ENCODE data around the gene IDUA. TPM values are rescaled to one million over a fixed set of nuclear protein-coding genes. Genes with fewer than 3 reads are reported as not detected.

The IDUA gene
- total RNA-seq, 1 donor from 2014 or later = 1.0 TPM

DNA sequence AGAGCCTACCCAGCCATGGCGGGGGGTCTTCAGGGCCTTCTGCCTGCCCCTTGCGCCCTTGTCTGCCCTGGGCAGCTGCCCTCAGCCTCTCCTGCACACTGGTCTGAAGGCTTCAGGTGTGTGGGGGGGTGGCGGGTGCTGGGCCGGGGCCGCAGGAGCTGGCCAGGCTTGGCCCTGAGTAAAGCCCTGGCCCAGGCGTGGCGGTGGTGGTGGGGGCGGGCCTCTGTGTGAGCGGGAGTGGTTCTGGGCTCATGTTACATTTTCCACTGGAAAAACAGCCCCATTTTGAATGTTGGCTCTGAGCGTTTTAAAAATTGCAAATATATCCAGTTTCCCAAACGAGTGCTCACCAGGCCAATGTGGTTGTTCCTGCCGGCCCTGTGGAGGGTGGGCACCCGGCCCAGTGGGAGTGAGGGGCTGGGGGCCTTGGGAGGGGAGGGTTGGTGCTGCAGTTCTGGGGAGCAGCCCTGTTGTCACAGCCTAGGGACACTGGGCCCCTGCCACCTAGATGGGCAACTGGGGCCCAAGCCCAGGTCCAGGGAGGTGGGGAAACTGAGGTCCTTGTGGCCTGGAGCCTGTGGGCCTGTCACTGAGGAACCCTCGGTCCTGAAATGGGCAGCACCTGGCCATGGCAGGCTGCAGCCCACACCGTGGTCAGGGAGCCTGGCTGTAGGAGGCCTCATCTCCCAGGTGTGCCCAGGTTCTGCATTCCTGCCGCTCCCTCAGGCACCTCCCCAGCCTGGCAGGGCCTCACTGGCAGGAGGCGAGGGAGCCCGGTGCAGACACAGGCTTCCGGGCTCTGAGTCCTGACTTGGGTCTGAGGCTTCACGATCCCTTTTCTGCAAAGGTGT, 52.9 kb downstream of the IDUA start:
- H3K27me3 ChIP-seq (ENCODE audit: control insufficient read depth in 3 of 3, insufficient read depth in 3 of 3, low read length in 3 of 3) = peaks cover 31 to 62% (median 45%) of the 10 kb centered on the region in 3 donors
- no peak overlapping the region for H3K9ac ChIP-seq (ENCODE audit: low read depth in 1 of 3, low read length in 3 of 3)
- H3K4me1 ChIP-seq (ENCODE audit: control insufficient read depth in 3 of 3, insufficient read depth in 3 of 3, low read length in 3 of 3) = peaks cover 24 to 41% (median 25%) of the 10 kb centered on the region in 3 donors
- H3K36me3 ChIP-seq (ENCODE audit: control insufficient read depth in 3 of 3, insufficient read depth in 3 of 3, low read length in 3 of 3) = no peaks in the 10 kb centered on the region
- no peak overlapping the region for H3K27ac ChIP-seq (ENCODE audit: low read depth, low read length)
- H3K9me3 ChIP-seq (ENCODE audit: control insufficient read depth in 3 of 3, low read length in 3 of 3) = no peaks in the 10 kb centered on the region
- no peak overlapping the region for H3K4me3 ChIP-seq (ENCODE audit: low read length in 3 of 3)

DNA sequence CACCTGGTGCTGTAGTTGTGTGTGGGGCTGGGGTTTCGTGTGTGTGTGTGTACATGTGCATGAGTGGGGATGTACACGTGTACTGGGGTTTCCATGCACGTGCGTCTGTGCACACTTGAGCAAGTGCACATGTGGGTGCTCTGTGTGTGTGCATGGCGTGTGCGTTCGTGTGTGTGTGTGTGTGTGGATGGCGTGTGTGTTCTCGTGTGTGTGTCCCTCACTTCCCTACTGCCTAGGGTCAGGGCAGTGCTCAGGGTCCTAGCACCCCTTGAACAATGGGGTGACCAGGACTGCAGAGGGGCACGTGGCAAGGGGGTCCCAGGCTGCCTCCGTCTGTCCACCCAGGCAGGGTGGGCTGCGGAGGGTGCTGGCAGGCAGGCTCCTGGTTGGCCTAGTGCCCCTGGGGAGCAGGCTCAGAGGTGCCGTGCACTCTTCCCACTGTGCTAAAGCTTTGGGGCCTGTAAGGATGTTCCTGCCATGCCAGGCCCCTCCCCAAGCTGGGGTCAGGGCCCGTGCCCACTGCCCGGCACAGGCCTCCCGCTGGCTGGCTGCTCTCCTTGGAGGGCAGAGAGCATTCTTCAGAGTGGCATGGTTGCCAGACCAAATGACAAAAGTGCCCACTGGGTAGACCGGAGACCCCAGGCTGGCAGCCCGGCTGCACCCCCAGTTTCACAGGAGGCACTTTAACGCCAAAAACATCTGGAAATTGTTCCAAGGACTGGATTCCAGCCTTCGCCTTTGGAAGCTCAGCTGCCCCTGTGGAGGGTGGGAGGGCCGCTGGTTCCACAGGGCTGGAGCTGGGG, 53.7 kb downstream of the IDUA start:
- Histone ChIP-seq H3K4me3 (ENCODE audit: low read length in 3 of 3) (no peak overlapping the region), H3K4me1 (ENCODE audit: control insufficient read depth in 3 of 3, insufficient read depth in 3 of 3, low read length in 3 of 3) (peaks cover 26 to 45% (median 30%) of the 10 kb centered on the region in 3 donors), H3K9me3 (ENCODE audit: control insufficient read depth in 3 of 3, low read length in 3 of 3) (no peaks in the 10 kb centered on the region), H3K9ac (ENCODE audit: low read depth in 1 of 3, low read length in 3 of 3) (no peak overlapping the region), H3K27ac (ENCODE audit: low read depth, low read length) (no peak overlapping the region), H3K36me3 (ENCODE audit: control insufficient read depth in 3 of 3, insufficient read depth in 3 of 3, low read length in 3 of 3) (no peaks in the 10 kb centered on the region), H3K27me3 (ENCODE audit: control insufficient read depth in 3 of 3, insufficient read depth in 3 of 3, low read length in 3 of 3) (peaks cover 39 to 62% (median 50%) of the 10 kb centered on the region in 3 donors)

DNA sequence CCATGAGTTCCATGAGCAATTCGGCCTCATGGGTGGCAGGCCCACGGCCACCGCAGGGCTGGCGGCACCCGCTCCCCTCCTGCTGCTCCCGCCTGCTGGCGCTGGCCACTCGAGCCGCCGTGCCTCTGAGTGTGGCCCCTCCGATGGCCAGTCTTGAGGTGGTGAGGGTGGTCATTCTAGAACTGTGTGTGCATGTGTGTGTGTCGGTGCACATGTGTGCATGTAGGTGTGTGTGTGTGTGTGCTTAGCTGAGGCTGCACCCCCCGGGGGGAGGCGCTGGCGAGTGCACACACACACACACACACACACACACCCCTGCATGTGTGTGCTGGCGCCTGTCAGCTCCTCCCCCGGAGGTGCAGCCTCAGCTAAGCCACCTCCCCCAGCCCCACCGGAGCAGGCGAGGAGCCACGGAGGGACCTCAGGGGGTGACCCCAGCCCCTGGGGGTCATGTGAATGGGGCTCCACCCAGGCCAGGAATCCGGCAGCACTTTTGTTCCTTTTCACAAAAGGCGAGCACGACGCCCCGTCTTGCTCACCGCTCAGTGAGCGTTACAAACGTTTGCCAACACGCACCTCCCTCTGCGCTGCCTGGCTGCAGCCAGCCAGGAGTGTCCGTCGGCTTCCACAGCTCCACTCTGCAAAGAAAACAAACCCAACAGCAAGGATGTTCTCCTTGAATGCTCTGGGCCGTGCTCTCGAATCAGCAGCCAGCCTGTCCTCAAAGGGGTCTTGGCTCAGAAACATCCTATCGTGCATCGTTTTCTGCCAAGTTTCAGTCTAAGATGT, 54.5 kb downstream of the IDUA start:
- Histone ChIP-seq H3K27ac (ENCODE audit: low read depth, low read length) (no peak overlapping the region), H3K27me3 (ENCODE audit: control insufficient read depth in 3 of 3, insufficient read depth in 3 of 3, low read length in 3 of 3) (peaks cover 41 to 59% (median 50%) of the 10 kb centered on the region in 3 donors), H3K4me3 (ENCODE audit: low read length in 3 of 3) (no peak overlapping the region), H3K9me3 (ENCODE audit: control insufficient read depth in 3 of 3, low read length in 3 of 3) (no peaks in the 10 kb centered on the region), H3K9ac (ENCODE audit: low read depth in 1 of 3, low read length in 3 of 3) (no peak overlapping the region), H3K4me1 (ENCODE audit: control insufficient read depth in 3 of 3, insufficient read depth in 3 of 3, low read length in 3 of 3) (peaks cover 26 to 46% (median 28%) of the 10 kb centered on the region in 3 donors), H3K36me3 (ENCODE audit: control insufficient read depth in 3 of 3, insufficient read depth in 3 of 3, low read length in 3 of 3) (no peaks in the 10 kb centered on the region)

DNA sequence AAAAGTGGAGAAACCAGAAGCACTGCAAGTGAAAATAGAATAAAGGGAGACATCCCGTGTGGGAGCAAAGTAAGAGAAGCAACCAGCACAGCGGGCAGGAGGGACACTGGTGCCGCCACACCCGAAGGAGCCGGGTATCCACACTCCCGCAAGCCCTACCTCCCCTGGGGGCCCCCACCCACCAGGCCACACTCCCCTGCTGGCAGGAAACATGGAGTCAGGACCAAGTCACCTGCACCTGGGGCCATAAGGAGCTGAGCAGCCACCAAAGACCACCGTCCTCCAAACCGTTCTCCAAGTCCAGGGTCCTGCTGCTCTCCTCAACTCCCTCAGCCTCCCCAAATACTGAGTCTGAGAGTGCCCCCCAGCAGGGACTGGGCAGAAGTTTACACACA, 55.1 kb downstream of the IDUA start:
- Histone ChIP-seq H3K4me3 (ENCODE audit: low read length in 3 of 3) (no peak overlapping the region), H3K27me3 (ENCODE audit: control insufficient read depth in 3 of 3, insufficient read depth in 3 of 3, low read length in 3 of 3) (peaks cover 38 to 57% (median 45%) of the 10 kb centered on the region in 3 donors), H3K9ac (ENCODE audit: low read depth in 1 of 3, low read length in 3 of 3) (no peak overlapping the region), H3K9me3 (ENCODE audit: control insufficient read depth in 3 of 3, low read length in 3 of 3) (no peaks in the 10 kb centered on the region), H3K27ac (ENCODE audit: low read depth, low read length) (no peak overlapping the region), H3K36me3 (ENCODE audit: control insufficient read depth in 3 of 3, insufficient read depth in 3 of 3, low read length in 3 of 3) (no peaks in the 10 kb centered on the region), H3K4me1 (ENCODE audit: control insufficient read depth in 3 of 3, insufficient read depth in 3 of 3, low read length in 3 of 3) (peaks cover 26 to 48% (median 29%) of the 10 kb centered on the region in 3 donors)

DNA sequence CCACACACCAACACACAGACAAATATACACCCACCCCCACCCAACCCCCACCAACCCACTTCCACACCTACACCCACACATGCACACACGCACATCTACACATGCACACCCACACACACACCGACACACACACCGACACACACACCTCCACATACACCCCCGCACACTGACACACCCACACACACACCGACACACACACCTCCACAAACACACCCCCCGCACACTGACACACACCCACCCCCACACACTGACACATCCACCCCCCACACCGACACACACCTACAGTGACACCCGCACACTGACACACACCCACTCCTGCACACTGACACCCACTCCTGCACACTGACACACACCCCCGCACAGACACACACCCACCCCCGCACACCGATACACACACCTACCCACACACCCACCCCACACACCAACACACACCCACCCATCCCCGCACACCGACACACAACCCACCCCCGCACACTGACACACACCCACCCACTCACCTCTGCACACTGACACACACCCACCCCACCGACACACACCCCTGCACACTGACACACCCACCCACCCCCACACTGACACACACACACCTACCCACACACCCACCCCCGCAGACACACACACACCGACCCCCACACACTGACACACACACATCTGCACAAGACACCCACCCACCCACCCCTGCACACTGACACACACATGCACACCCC, 55.7 kb downstream of the IDUA start:
- no peak overlapping the region for H3K9ac ChIP-seq (ENCODE audit: low read depth in 1 of 3, low read length in 3 of 3)
- H3K4me1 ChIP-seq (ENCODE audit: control insufficient read depth in 3 of 3, insufficient read depth in 3 of 3, low read length in 3 of 3) = peaks cover 28 to 54% (median 34%) of the 10 kb centered on the region in 3 donors
- H3K4me3 ChIP-seq (ENCODE audit: low read length in 3 of 3) = no peak overlapping the region
- peaks cover 42 to 59% (median 46%) of the 10 kb centered on the region in 3 donors for H3K27me3 ChIP-seq (ENCODE audit: control insufficient read depth in 3 of 3, insufficient read depth in 3 of 3, low read length in 3 of 3)
- H3K27ac ChIP-seq (ENCODE audit: low read depth, low read length) = no peak overlapping the region
- no peaks in the 10 kb centered on the region for H3K9me3 ChIP-seq (ENCODE audit: control insufficient read depth in 3 of 3, low read length in 3 of 3)
- no peaks in the 10 kb centered on the region for H3K36me3 ChIP-seq (ENCODE audit: control insufficient read depth in 3 of 3, insufficient read depth in 3 of 3, low read length in 3 of 3)

DNA sequence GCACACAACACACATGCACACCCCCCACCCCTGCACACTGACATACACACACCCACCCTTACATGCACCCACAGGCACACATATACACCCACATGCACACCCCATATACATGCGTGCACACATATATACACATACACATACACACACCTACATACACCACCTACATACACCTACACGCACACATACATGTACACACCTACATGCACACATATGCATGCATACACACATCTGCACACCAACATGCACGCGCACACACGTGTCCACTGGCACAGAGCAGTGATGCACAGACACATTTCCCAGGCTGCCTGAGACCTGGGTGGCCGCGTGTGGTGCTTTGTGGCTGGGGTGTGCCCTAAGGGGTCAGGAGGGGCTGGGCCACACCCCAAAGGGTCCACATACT, 56.3 kb downstream of the IDUA start:
- peaks cover 42 to 65% (median 52%) of the 10 kb centered on the region in 3 donors for H3K27me3 ChIP-seq (ENCODE audit: control insufficient read depth in 3 of 3, insufficient read depth in 3 of 3, low read length in 3 of 3)

DNA sequence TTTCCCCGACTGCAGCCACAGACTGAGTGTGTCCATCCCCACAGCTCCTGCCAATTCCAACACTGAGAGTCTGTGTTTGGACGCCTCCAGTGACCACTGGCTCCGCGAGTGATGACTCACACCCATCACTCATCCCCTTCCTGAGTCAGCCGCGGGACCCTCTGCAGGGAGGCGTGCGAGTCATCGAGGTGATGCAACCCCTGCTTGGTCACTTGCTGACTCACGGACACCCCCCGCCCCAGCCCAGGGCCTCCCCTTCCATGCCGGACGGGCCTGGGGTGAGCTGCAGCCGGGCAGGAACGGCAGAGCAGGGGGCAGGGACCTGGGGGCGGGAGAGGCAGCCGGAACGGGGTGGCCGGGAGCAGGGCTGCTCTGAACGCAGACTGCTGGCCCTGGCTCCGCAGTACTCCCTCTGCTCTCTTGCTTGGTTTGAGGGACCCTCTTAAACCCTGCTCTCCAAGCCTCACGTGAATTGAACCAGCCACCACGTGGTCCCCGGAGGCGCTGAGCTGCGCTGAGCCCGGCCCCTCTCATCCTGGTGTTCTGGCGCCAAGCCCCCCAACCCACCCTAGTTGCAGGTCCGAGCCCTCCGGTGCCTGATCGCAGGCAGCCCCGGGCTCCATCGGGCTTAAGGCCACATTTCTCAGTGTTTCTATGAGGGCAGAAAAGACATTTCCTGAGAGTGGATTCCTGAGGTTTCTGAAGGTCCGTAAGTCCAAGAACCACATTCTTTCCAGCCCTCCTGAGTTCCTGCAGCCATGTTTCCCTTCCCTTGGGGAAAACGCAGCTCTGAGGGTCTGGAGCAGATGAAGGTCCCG, 57.0 kb downstream of the IDUA start:
- no peaks in the 10 kb centered on the region for H3K36me3 ChIP-seq (ENCODE audit: control insufficient read depth in 3 of 3, insufficient read depth in 3 of 3, low read length in 3 of 3)
- peaks cover 31 to 59% (median 37%) of the 10 kb centered on the region in 3 donors for H3K4me1 ChIP-seq (ENCODE audit: control insufficient read depth in 3 of 3, insufficient read depth in 3 of 3, low read length in 3 of 3)
- H3K27me3 ChIP-seq (ENCODE audit: control insufficient read depth in 3 of 3, insufficient read depth in 3 of 3, low read length in 3 of 3) = peaks cover 46 to 72% (median 59%) of the 10 kb centered on the region in 3 donors
- H3K9ac ChIP-seq (ENCODE audit: low read depth in 1 of 3, low read length in 3 of 3) = peak overlapping the region in 1 of 3 donors; percentile 16
- H3K9me3 ChIP-seq (ENCODE audit: control insufficient read depth in 3 of 3, low read length in 3 of 3) = no peaks in the 10 kb centered on the region
- H3K27ac ChIP-seq (ENCODE audit: low read depth, low read length) = peak overlapping the region; percentile 49
- H3K4me3 ChIP-seq (ENCODE audit: low read length in 3 of 3) = peak overlapping the region in 1 of 3 donors; percentile 29

More for the DNA sequence above, 56.3 kb downstream of the IDUA start:
- Histone ChIP-seq H3K27ac (ENCODE audit: low read depth, low read length) (no peak overlapping the region), H3K36me3 (ENCODE audit: control insufficient read depth in 3 of 3, insufficient read depth in 3 of 3, low read length in 3 of 3) (no peaks in the 10 kb centered on the region), H3K4me1 (ENCODE audit: control insufficient read depth in 3 of 3, insufficient read depth in 3 of 3, low read length in 3 of 3) (peaks cover 31 to 59% (median 37%) of the 10 kb centered on the region in 3 donors), H3K9me3 (ENCODE audit: control insufficient read depth in 3 of 3, low read length in 3 of 3) (no peaks in the 10 kb centered on the region), H3K9ac (ENCODE audit: low read depth in 1 of 3, low read length in 3 of 3) (peak overlapping the region in 1 of 3 donors; percentile 16), H3K4me3 (ENCODE audit: low read length in 3 of 3) (no peak overlapping the region)

DNA sequence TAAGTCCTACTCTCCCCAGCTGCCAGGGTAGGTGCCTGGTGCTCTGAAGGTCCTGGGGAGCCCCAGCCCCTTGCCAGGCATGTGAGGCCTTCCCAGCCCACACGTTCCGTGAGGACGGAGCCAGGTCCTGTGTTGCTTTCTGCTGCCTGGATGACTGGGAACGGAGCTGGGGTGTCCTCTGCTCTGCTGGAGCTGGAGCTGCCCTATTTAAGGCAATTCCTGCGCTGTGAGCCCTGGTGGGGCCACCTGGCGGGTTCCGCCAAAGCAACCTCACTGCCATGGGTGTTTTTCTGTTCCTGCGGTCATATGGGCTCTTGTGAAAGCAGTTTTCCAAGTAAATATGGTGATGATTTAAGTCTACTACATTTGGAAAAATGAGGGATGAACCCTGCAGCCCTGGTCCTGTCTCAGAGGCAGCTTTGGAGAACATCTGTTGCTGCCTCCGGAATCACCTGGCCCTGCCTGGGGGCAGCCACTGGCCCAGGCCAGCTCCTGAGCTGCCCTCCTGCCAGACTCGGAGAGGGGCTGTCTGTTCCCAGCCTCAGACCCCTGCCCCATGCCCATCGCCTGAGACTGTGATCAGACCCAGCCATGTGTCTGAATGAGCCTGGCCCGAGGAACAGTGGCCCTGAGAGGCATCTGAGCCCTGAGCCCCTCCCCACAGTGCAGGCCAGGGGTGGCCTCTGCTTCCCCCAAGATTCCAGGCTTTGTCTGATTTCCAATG, 57.8 kb downstream of the IDUA start:
- Histone ChIP-seq H3K9ac (ENCODE audit: low read depth in 1 of 3, low read length in 3 of 3) (no peak overlapping the region), H3K27me3 (ENCODE audit: control insufficient read depth in 3 of 3, insufficient read depth in 3 of 3, low read length in 3 of 3) (peaks cover 54 to 79% (median 64%) of the 10 kb centered on the region in 3 donors), H3K36me3 (ENCODE audit: control insufficient read depth in 3 of 3, insufficient read depth in 3 of 3, low read length in 3 of 3) (no peaks in the 10 kb centered on the region), H3K9me3 (ENCODE audit: control insufficient read depth in 3 of 3, low read length in 3 of 3) (no peaks in the 10 kb centered on the region), H3K4me1 (ENCODE audit: control insufficient read depth in 3 of 3, insufficient read depth in 3 of 3, low read length in 3 of 3) (peaks cover 31 to 53% (median 33%) of the 10 kb centered on the region in 3 donors), H3K4me3 (ENCODE audit: low read length in 3 of 3) (no peak overlapping the region), H3K27ac (ENCODE audit: low read depth, low read length) (peak overlapping the region; percentile 30)

All from skeletal muscle tissue (tissue), 4 donors.